HG03139 (cell line): ENCODE results near the gene CELF2.
A peak's percentile ranks its signal among the peaks of the same experiment; 100 is the strongest.
"Not testable (repeated sequence)": the region's sequence is repeated elsewhere in the genome, so short reads cannot be mapped to it uniquely, and the experiment has no call there.

Source experiments
- ATAC-seq: cut with Tn5 transposase; IDR thresholded peaks from one replicate; pipeline ENCODE4 v1.9.1; 2021; ENCODE audit not compliant: unreplicated experiment

The CELF2 gene

GRCh38 chr10:11017570-11018431, at the start of gene CELF2:
CELF2 (plus strand) TSS chr10:11017872; CDS start chr10:11018090, 218 bp downstream.
- peak; percentile 76 for ATAC-seq

DNA sequence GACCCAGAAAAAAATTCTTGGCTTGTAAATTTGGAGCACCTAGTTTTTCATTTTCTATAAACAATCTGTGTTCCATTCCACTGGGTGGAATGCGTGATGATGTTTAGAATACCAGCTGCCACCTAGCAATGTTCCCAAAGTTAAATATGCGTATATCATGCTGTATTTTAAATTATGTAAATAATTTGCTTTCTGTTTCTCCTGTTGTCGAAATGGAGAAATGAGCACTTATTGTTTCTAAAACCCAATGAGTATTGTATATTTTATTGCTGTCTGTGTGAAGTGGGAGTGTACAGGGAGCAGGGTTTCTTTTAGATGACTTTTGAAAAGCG, 49.4 kb upstream of the CELF2 start:
- ATAC-seq = no peak

GRCh38 chr10:10973310-10973709, 44.4 kb upstream of the CELF2 start:
- ATAC-seq = no peak

DNA sequence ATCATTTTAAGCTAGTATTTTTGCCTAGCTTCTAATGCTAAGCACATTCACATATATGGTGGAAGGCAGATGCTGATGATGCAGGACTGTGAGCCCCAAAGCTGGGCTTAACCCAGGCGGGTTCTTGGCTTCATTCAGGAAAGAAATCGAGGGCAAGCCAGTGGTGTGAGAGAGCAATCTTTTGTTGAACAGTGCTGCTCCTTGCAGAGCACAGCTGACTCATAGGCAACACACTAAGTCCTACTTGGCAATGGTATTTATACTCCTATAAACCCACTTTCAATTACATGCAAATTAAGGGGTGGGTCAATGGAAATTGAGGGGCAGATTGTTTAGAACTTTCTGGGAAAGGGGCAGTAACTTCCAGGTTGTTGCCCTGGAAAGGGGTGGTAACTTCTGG, 42.0 kb upstream of the CELF2 start:
- ATAC-seq = no peak

DNA sequence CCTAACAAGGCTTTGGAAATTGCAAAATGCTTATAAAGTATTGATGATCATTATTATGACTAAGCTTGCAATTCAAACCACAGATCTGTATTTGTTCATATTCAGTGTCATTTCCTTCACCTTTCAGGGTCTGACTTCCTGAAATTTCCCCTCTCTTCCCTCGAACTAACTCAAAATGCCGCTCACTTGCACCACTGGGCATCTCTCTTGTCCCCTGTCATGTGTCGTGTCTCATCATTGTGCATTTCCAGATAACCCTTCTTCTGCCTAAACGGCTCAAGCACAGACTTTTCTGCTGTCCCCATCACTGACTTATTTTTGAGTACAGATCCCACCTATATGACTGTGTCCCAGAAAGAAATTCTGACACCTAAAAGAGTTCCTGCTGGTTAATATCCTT, 41.0 kb upstream of the CELF2 start:
- ATAC-seq = no peak

DNA sequence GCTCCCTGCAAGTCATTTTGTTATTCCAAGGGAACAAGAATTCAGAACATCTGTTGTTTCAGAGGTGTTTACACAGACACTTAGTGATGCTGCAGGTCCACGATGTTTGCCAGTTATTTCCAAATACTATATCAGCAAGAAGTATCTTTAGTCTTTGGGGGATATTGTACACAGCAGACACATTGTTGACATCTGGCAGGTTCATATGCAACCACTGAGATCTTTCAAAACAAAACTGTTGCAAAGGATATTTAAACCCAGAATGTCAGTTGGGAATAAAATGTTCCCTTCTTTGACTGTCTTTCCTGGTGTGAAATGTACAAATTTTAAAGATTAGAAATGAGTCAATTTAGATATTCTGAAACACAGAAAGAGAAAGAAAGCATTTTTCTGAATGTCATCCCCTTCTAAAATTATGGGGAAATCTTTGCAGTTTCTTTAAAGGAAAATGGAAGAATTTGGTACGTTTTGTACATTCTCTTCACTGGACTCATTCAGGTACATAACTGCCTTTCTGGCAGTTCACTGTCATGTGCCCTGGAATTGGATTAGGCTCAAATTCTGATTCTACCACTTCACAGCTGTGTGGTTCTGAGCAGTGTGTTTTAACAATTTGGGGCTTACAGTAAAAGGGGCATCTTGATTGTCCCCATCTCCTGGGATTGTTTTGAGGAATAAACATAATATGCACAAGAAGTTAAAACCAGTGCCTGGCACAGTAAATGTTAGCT, 40.3 kb upstream of the CELF2 start:
- no peak for ATAC-seq

DNA sequence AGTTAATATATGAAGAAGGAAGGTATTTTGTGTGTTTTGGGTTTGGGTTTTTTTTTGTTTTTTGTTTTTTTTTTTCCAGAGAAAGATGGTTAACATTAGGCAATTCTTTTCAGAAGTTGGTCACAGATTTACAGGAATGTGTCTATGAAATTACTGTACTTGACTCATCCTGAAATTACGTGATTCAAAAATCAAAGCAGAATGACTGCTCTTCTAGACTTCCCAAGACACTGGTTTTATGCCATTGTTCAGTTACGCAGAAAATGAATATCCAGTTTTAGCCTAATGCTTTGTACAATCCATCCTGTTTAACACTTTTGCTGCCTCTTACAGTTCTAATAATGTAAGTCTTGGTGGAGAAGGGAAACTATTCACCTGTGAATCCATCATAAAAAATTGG, 39.7 kb upstream of the CELF2 start:
- ATAC-seq = no peak

GRCh38 chr10:10985361-10985760, 32.3 kb upstream of the CELF2 start:
- ATAC-seq = no peak

DNA sequence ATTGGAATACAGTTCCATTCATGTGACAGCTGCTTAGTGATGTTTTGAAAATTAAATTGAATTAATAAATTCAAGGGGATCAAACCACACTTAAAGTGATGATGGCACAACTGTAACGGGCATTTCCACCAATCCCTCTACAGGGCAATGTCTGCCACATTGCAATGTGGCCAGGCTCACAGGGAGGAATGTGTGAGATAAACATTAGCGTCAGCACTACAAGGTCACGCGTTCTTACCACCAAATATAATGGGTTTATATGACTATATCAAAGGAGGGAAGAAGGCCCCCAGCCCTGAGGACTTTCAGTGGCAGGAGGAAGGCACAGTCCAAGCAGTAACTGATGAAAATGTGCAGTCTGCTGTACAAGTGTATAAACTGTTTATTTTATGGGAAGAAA, 31.1 kb upstream of the CELF2 start:
- no peak for ATAC-seq

DNA sequence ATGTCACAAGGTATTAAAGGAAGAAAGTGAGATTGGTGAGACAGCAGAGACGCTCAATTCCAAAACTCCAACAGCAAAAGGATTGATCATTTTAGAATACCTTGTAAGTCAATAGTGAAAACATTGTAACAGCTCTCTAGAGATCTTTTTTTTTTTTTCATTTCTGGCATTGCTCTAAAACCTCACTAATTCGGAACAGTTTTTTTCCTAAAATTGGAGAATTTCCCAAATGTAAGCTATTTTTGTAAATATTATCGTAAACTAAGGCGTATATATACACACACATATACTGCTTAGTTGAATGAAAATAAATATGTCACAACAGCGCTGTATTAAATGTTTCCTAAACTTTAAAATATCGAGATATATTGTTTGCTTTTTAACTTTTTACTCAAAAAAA, 30.6 kb upstream of the CELF2 start:
- no peak for ATAC-seq

- ATAC-seq = no peak
These were observed 28.0 kb upstream of the CELF2 start for GRCh38 chr10:10989669-10990068.

- ATAC-seq = no peak
These were observed 26.5 kb upstream of the CELF2 start for GRCh38 chr10:10991144-10991543.

DNA sequence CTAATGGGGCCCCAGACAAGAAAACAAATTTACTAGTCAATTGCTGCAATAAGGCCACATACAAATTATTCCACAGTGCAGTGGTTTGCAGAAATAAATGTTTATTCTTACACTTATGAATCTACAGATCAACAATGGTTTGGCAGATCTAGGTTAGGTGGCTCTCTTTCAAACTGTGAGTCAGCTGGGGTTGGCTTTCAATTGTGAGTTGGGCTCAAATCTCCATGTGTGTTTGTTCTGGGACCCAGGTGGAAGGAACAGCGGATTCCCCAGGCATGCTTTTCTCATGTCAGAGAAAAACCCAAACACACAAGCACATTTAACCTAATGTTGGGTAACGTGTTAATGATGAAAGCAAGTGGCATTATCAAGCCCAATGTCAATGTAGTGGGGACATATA, 25.6 kb upstream of the CELF2 start:
- ATAC-seq = no peak

DNA sequence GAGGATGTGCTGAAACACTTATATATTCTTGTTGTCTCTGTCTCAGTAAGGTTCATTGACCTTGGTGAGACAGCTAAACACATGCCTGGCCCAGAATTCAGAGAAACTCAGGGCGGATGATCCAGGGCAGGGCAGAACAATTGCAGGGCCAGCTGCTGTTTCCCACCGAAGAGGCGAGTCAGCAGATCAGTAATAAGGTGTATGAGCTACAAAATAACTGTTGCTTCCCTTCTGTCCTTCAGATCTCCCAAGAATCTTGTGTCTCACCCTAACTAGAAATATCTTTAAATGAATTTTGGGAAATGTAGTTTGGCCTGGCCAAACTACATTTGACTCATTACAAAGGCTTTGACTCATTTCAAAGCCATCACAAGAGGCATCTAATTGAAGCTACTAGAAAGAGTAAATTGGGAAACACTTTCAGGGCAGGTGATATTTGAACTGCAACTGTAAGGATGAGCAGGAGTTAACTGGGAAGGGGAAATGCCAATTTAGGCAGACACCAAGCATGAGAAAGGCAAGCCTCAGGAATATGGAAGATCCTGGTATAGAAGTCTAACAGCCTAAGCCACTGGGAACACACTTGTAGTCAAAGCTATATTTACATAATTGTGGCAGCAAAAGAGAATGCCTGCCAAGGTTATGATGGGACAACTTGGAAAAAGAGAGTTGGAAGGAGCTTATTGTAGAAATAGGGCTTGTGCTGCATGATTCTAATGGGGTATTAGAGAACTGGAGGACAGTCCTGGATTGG, 24.5 kb upstream of the CELF2 start:
- no peak for ATAC-seq

GRCh38 chr10:10993785-10994184, 23.9 kb upstream of the CELF2 start:
- no peak for ATAC-seq

DNA sequence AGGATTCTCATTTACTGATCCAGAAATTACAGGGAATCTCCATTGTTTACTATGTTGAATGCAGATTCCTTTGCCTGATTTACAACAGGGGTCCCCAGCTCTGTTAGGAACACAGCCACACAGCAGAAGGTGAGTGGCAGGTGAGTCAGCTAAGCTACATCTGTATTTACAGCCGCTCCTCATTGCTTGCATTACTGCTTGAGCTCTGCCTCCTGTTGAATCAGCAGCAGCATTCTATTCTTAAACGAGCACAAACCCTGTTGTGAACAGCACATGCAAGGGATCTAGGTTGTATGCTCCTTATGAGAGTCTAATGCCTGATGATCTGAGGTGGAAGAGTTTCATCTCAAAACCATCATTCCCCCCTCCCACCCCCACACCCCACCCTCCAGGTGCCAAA, 23.3 kb upstream of the CELF2 start:
- no peak for ATAC-seq

GRCh38 chr10:10995120-10995519, 22.6 kb upstream of the CELF2 start:
- no peak for ATAC-seq

DNA sequence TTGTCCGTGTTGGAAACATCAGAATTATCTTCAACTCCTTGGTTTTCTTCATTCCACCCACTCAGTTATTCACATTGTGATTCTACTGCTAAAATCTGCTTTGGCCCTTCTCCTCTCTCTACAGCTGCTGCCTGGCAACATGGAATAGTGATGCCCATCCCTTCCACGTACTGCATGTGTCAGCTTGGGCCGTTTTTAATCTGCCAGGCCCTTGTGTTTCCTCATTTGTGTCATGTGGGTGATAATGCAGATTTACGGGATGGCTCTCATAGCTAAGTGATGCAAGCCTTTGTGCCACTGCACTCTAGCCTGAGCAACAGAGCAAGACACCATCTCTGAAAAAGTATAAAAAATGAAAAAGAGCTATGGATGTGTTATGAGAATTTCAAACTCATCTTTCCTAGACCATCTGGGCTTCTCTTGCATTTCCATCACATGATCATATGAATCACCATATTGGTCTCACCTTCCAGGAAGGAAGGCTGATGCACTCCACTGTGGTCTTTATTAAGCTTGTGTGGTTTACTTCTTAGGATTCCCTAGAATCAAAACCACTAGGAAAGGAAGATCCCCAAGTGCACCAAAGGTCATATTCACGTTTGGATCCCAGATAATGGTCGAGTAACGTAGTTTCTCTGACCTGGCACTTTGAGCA, 20.6 kb upstream of the CELF2 start:
- ATAC-seq = no peak

- ATAC-seq = not testable (repeated sequence)
These were observed 18.2 kb upstream of the CELF2 start for GRCh38 chr10:10999501-10999900.

GRCh38 chr10:11002485-11002884, 15.2 kb upstream of the CELF2 start:
- no peak for ATAC-seq

GRCh38 chr10:11002916-11003315, 14.8 kb upstream of the CELF2 start:
- ATAC-seq = no peak
